ENCODE results near the gene KCNC2.

DNA sequence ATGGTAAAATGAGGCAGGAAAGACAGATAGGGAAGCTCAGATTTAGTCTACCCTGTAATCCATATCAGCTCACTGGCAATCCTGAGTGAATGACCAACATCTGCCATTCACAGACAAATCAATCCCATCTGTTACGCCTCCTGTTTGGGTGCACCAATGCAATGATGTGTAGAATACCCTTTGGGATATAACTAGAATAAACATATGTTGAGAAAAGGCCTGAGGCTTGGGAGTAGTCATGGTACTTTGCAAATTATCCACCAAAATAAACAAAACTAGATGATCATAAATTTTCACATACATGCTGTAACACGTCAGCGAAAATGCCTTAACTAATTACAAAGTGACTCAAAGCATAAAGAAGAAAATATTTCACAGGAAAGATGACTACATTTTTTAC, 78.8 kb downstream of the KCNC2 start:
- TF ChIP-seq, protein P1, sequence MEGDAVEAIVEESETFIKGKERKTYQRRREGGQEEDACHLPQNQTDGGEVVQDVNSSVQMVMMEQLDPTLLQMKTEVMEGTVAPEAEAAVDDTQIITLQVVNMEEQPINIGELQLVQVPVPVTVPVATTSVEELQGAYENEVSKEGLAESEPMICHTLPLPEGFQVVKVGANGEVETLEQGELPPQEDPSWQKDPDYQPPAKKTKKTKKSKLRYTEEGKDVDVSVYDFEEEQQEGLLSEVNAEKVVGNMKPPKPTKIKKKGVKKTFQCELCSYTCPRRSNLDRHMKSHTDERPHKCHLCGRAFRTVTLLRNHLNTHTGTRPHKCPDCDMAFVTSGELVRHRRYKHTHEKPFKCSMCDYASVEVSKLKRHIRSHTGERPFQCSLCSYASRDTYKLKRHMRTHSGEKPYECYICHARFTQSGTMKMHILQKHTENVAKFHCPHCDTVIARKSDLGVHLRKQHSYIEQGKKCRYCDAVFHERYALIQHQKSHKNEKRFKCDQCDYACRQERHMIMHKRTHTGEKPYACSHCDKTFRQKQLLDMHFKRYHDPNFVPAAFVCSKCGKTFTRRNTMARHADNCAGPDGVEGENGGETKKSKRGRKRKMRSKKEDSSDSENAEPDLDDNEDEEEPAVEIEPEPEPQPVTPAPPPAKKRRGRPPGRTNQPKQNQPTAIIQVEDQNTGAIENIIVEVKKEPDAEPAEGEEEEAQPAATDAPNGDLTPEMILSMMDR (IDR thresholded peaks at IDR 0.05): no peak
- no peak for TF ChIP-seq EP300 (IDR thresholded peaks at IDR 0.05)
- TF ChIP-seq POLR2A (IDR thresholded peaks at IDR 0.05): no peak
- no peak for TF ChIP-seq POLR2AphosphoS5 (IDR thresholded peaks at IDR 0.05)
